GM10248 (cell line): ENCODE measurements around the gene ADIPOR2.

Experiments used
- CTCF ChIA-PET: fragments of 300-600 bp; sonication (Branson Sonifier 250); formaldehyde crosslinking; extraction: SDS; loops from one replicate; lab custom pipeline; 2021; ENCODE audit warnings: antibody characterized with exemption; lab: Yijun Ruan, JAX
- POLR2A ChIA-PET: fragments of 350-650 bp; sonication (Branson Sonifier 250); formaldehyde crosslinking; extraction: SDS; loops from one replicate; lab custom pipeline; 2020; ENCODE audit warnings: antibody characterized with exemption; lab: Yijun Ruan, JAX
- DNase-seq: peaks from one replicate; pipeline ENCODE4 v3.0.0; 2012; ENCODE audit errors: extremely low spot score
- CTCF ChIP-seq: IDR thresholded peaks from 2 replicates; pipeline ENCODE4 v1.5.1; 2012; ENCODE audit warnings: mild to moderate bottlenecking, low read depth; ENCODE audit errors: extremely low read depth, missing control alignments, control extremely low read depth

Gene ADIPOR2

GRCh38 chr12:1819050-1819449 is 128.2 kb downstream of the ADIPOR2 start:
- TF ChIP-seq CTCF, result no peak
- DNase-seq, result no peak
- ChIA-PET POLR2A (no interaction called here), CTCF (no interaction called here)

GRCh38 chr12:1819571-1819970 is 128.7 kb downstream of the ADIPOR2 start:
- no peak for TF ChIP-seq CTCF
- ChIA-PET POLR2A (no interaction called here), CTCF (no interaction called here)
- DNase-seq, result no peak

GRCh38 chr12:1820191-1820895 is 129.5 kb downstream of the ADIPOR2 start, which contains the start of gene LRTM2:
TSS of gene LRTM2 (plus strand) at chr12:1820565. CDS start at chr12:1828149, 7,584 bp downstream.
- POLR2A ChIA-PET, result no interaction called here
- no peak for TF ChIP-seq CTCF
- CTCF ChIA-PET, result interaction anchor here (1.4 kb wide), 1 partner anchor 25 kb away, joined by 5 read pairs; no protein-coding TSS in a partner anchor
- DNase-seq, result no peak

GRCh38 chr12:1820896-1821291 is 130.0 kb downstream of the ADIPOR2 start:
- DNase-seq, result no peak
- ChIA-PET CTCF (interaction anchor here (1.4 kb wide), 1 partner anchor 25 kb away, joined by 5 read pairs; no protein-coding TSS in a partner anchor), POLR2A (no interaction called here)
- no peak for TF ChIP-seq CTCF

- TF ChIP-seq CTCF, result no peak
- POLR2A ChIA-PET, result no interaction called here
- CTCF ChIA-PET, result interaction anchor here (1.4 kb wide), 1 partner anchor 26 kb away, joined by 5 read pairs; no protein-coding TSS in a partner anchor
- DNase-seq, result no peak
Measured at GRCh38 chr12:1821805-1822204, 130.9 kb downstream of the ADIPOR2 start.

- CTCF ChIA-PET, result interaction anchor here (1.5 kb wide), 1 partner anchor 9 kb away, joined by 4 read pairs; no protein-coding TSS in a partner anchor
Measured at GRCh38 chr12:1822699-1823098, 131.8 kb downstream of the ADIPOR2 start.

More at GRCh38 chr12:1822699-1823098, 131.8 kb downstream of the ADIPOR2 start:
- no peak for DNase-seq
- POLR2A ChIA-PET, result no interaction called here
- TF ChIP-seq CTCF, result no peak
